K562 (cell line): ENCODE data around the gene PPAT. TPM values are rescaled to one million over a fixed set of nuclear protein-coding genes. Genes with fewer than 3 reads are reported as not detected.

ENCODE experiments used
- ATAC-seq: fragments of 200-7000 bp; cut with Tn5 transposase; 3 replicates; pipeline ENCODE4 v1.9.1; 2020; ENCODE audit warnings: moderate library complexity
- BruUV-seq: library from RNA; stranded (reverse); fragments of 400-500 nt; replicated peaks from 2 replicates; lab custom pipeline; 2021; lab: Mats Ljungman, UMichigan
- CTCF ChIA-PET: fragments of 300-600 bp; formaldehyde crosslinking; extraction: SDS; loops from one replicate; lab custom pipeline; 2021; ENCODE audit warnings: low intra/inter-chr PET ratio; lab: Yijun Ruan, JAX
- POLR2A ChIA-PET: fragments of 300-600, 350-650 bp; sonication (Branson Sonifier 250); formaldehyde crosslinking; extraction: SDS; loops from one replicate; lab custom pipeline; 2021; ENCODE audit warnings: antibody characterized with exemption, inconsistent platforms; lab: Yijun Ruan, JAX
- DNase-seq, 4 experiments: peaks; one replicate each; pipeline versions ENCODE4 v3.0.0 to v3.0.0-alpha.2; 2011 to 2018; ENCODE audit warnings: low spot score in 3 of 4, mixed read lengths in 3 of 4; ENCODE audit errors: extremely low read depth in 1 of 4
- FAIRE-seq: peaks from 2 replicates; lab custom pipeline; 2011; peaks lifted over from hg19 to GRCh38; lab: Jason Lieb, UNC
- H2AFZ ChIP-seq: 2 replicates; pipeline ENCODE4 v1.6.0; 2011; ENCODE audit warnings: low read depth, low read length, control low read depth, inconsistent platforms
- H3K27ac ChIP-seq: fragments of 200-600 bp; 3 replicates; pipeline ENCODE4 v1.8.0; 2011; ENCODE audit warnings: low read depth, mild to moderate bottlenecking, control low read depth, inconsistent platforms, low read length, moderate library complexity, mixed read lengths; ENCODE audit errors: extremely low read depth
- H3K27me3 ChIP-seq, 2 experiments: fragments of 300-600 bp in 1 of 2; 2 replicates in 1 of 2; 3 replicates in 1 of 2; pipeline versions ENCODE4 v1.6.0 to v1.8.0; 2011; ENCODE audit warnings: inconsistent platforms in 2 of 2, low read length in 2 of 2, mild to moderate bottlenecking in 1 of 2, mixed read lengths in 1 of 2, moderate library complexity in 1 of 2; ENCODE audit not compliant: control insufficient read depth in 2 of 2, insufficient read depth in 2 of 2
- H3K36me3 ChIP-seq: fragments of 300-600 bp; 3 replicates; pipeline ENCODE4 v1.8.0; 2011; ENCODE audit warnings: mild to moderate bottlenecking, low read length, inconsistent platforms; ENCODE audit not compliant: control insufficient read depth, insufficient read depth
- H3K4me1 ChIP-seq, 2 experiments: fragments of 200-600 bp in 1 of 2; replicated peaks in 1 of 2; 2 replicates in 1 of 2; 3 replicates in 1 of 2; pipeline versions ENCODE4 v1.5.1 to v1.8.0; 2011; ENCODE audit warnings: inconsistent platforms in 2 of 2, low read length in 2 of 2, mild to moderate bottlenecking in 1 of 2, mixed read lengths in 1 of 2, moderate library complexity in 1 of 2; ENCODE audit not compliant: control insufficient read depth in 2 of 2, insufficient read depth in 2 of 2
- H3K4me2 ChIP-seq: 2 replicates; pipeline ENCODE4 v1.6.1; 2011; ENCODE audit warnings: low read length, control low read depth, inconsistent platforms, mixed read lengths; ENCODE audit not compliant: insufficient read depth
- H3K4me3 ChIP-seq: fragments of 200-600 bp; sonication (generic), shearing (Covaris generic); 2 replicates; pipeline ENCODE4 v1.5.1; 2016; ENCODE audit warnings: control low read depth, inconsistent platforms
- H3K79me2 ChIP-seq: fragments of 200-600 bp; 3 replicates; pipeline ENCODE4 v1.8.0; 2011; ENCODE audit warnings: low read length, inconsistent platforms; ENCODE audit not compliant: control insufficient read depth, insufficient read depth
- H3K9ac ChIP-seq, 2 experiments: 2 replicates each; pipeline versions ENCODE4 v1.6.0 to v1.6.1; 2011; ENCODE audit warnings: low read depth in 2 of 2, low read length in 2 of 2, control low read depth in 1 of 2, inconsistent platforms in 1 of 2, mild to moderate bottlenecking in 1 of 2, mixed read lengths in 1 of 2; ENCODE audit not compliant: insufficient read depth in 1 of 2
- H3K9me1 ChIP-seq: one replicate; pipeline ENCODE4 v1.6.0; 2011; ENCODE audit warnings: inconsistent platforms, mild to moderate bottlenecking, low read length, moderate library complexity; ENCODE audit not compliant: control insufficient read depth, insufficient read depth
- H3K9me3 ChIP-seq: replicated peaks from 2 replicates; pipeline ENCODE4 v1.5.1; 2011; ENCODE audit warnings: low read depth, low read length, inconsistent platforms; ENCODE audit not compliant: control insufficient read depth, insufficient read depth
- H4K20me1 ChIP-seq: replicated peaks from 2 replicates; pipeline ENCODE4 v1.6.1; 2011; ENCODE audit warnings: low read length, inconsistent platforms, mixed read lengths; ENCODE audit not compliant: control insufficient read depth, insufficient read depth
- BDP1 ChIP-seq: IDR thresholded peaks from 3 replicates; pipeline ENCODE4 v1.6.1; 2011; ENCODE audit not compliant: insufficient read length, insufficient read depth
- CBFA2T3 ChIP-seq: fragments of 450-650 bp; IDR thresholded peaks from 2 replicates; pipeline ENCODE4 v1.6.1; 2017
- GATAD2A ChIP-seq: fragments of 450-650 bp; IDR thresholded peaks from 2 replicates; pipeline ENCODE4 v1.6.1; 2017
- GTF2E2 ChIP-seq: fragments of 200-800 bp; sonication (Bioruptor generic); IDR thresholded peaks from 2 replicates; pipeline ENCODE4 v1.6.1; 2016; ENCODE audit warnings: missing genetic modification characterization, missing compliant biosample characterization
- MCM7 ChIP-seq, 2 experiments: fragments of 450-650 bp; IDR thresholded peaks; 2 replicates each; pipeline ENCODE4 v1.6.1; 2016 to 2018
- MECOM ChIP-seq: fragments of 250-450 bp; sonication (Bioruptor Pico); IDR thresholded peaks from 2 replicates; pipeline ENCODE4 v1.8.0; 2022; ENCODE audit warnings: inconsistent platforms
- PHTF2 ChIP-seq: fragments of 250-450 bp; sonication (Bioruptor Pico); IDR thresholded peaks from 2 replicates; pipeline ENCODE4 v1.5.0; 2021; ENCODE audit warnings: mild to moderate bottlenecking
- PTBP1 ChIP-seq: fragments of 200-400 bp; formaldehyde crosslinking; IDR thresholded peaks from 2 replicates; pipeline ENCODE4 v1.6.1; 2017; ENCODE audit warnings: low read depth, low read length
- RAD51 ChIP-seq: fragments of 450-650 bp; IDR thresholded peaks from 2 replicates; pipeline ENCODE4 v1.7.1; 2016; ENCODE audit warnings: low read depth, mild to moderate bottlenecking, borderline replicate concordance
- RHOXF2B ChIP-seq: fragments of 250-450 bp; sonication (Bioruptor Pico); conservative IDR thresholded peaks from 2 replicates; pipeline ENCODE4 v1.5.1; 2021
- TRIM28 ChIP-seq: fragments of 450-650 bp; IDR thresholded peaks from 2 replicates; pipeline ENCODE4 v1.6.1; 2017
- WHSC1 ChIP-seq: IDR thresholded peaks from one replicate; pipeline ENCODE4 v1.6.1; 2012; ENCODE audit warnings: low read length, control low read depth, inconsistent platforms
- XRCC5 ChIP-seq: fragments of 200-400 bp; formaldehyde crosslinking; IDR thresholded peaks from 2 replicates; pipeline ENCODE4 v1.6.1; 2017; ENCODE audit warnings: low read depth, mild to moderate bottlenecking, low read length
- YBX1 ChIP-seq: fragments of 450-650 bp; IDR thresholded peaks from 2 replicates; pipeline ENCODE4 v1.7.1; 2016; ENCODE audit warnings: mild to moderate bottlenecking
- ZFP1 ChIP-seq: fragments of 450-650 bp; formaldehyde crosslinking; IDR thresholded peaks from 2 replicates; pipeline ENCODE4 v1.4.0; 2020; ENCODE audit warnings: mild to moderate bottlenecking, mixed read lengths
- ZFPM2 ChIP-seq: fragments of 250-450 bp; sonication (Bioruptor Pico); IDR thresholded peaks from 2 replicates; pipeline ENCODE4 v1.5.1; 2022; ENCODE audit warnings: mild to moderate bottlenecking
- ZNF174 ChIP-seq: fragments of 250-450 bp; sonication (Bioruptor Pico); IDR thresholded peaks from 2 replicates; pipeline ENCODE4 v1.4.0; 2020; ENCODE audit warnings: mild to moderate bottlenecking
- ZNF3 ChIP-seq: fragments of 250-450 bp; sonication (Bioruptor Pico); IDR thresholded peaks from 2 replicates; pipeline ENCODE4 v1.5.0; 2021; ENCODE audit warnings: mild to moderate bottlenecking, moderate library complexity
- ZNF347 ChIP-seq: fragments of 450-650 bp; formaldehyde crosslinking; IDR thresholded peaks from 2 replicates; pipeline ENCODE4 v1.4.0; 2020; ENCODE audit warnings: low read depth, mild to moderate bottlenecking, moderate library complexity
- WGBS: fragments of 100-300 bp; shearing (Covaris generic); methylation state at CpG from one replicate; pipeline ENCODE4 v1.1.6; 2016; ENCODE audit warnings: low coverage, mixed read lengths; ENCODE audit not compliant: insufficient coverage; ENCODE audit errors: missing lambda C conversion rate; 5-methylcytosine and 5-hydroxymethylcytosine counted together
- in situ Hi-C: fragments of 300-500 bp; cut with MboI; formaldehyde crosslinking; loops from 4 replicates; pipeline ENCODE4 v1.15.0; 2018; ENCODE audit warnings: inconsistent platforms, mixed read lengths
- intact Hi-C: fragments of 100-400 bp; cut with micrococcal nuclease; formaldehyde crosslinking; loops from 2 replicates; pipeline ENCODE4 v1.14.2; 2022
- polyA plus RNA-seq, 8 experiments: library from polyadenylated mRNA; depleted of rRNA in 4 of 8; stranded (reverse) in 5 of 8; unstranded in 3 of 8; fragments of >200 nt; fragmentation: Nextera tagmentation in 2 of 8; fragmentation: Illumina TruSeq in 1 of 8; extraction: Ambion mirVana in 2 of 8; extraction: Trizol in 1 of 8; gene quantifications; 2 replicates each; pipeline versions ENCODE4 v1.2.1 to v1.2.3, GENCODE V29; 2011 to 2014; ENCODE audit warnings: inconsistent platforms in 1 of 8, missing spikeins in 1 of 8
- total RNA-seq, 7 experiments: library from RNA; depleted of rRNA in 6 of 7; stranded (reverse); fragments of >200 nt in 6 of 7; fragmentation: Illumina TruSeq in 2 of 7; extraction: Trizol in 2 of 7; gene quantifications; 2 replicates each; pipeline versions ENCODE4 v1.2.1 to v1.2.3, GENCODE V29; 2011 to 2021; ENCODE audit warnings: low replicate concordance in 1 of 7

The PPAT gene
- total and polyA plus RNA-seq, 9 of the 15 experiments (the other 6 are each of a cell fraction or from before 2014, with no cell fraction given): 36.2 to 75.8 (median 55.5) TPM

DNA sequence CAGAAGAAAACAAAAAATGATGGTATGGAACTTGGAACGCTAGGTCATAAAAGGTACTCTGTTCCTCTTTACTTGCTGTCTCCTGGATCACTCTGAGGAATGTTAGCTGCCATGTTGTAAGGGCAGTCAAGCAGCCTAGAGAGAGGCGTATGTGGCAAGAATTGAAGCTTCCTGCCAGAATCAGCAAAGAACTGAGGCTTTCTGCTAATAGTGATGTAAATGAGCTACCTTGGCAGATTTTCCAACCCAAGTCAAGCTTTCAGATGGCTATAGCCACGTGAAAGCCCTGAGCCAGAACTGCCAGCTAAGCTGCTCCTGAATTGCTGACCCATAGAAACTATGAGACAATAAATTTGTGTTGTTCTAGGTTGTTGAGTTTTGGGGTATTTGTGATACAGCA is 86.8 kb downstream of the PPAT start:
- DNase-seq: no peak
- TF ChIP-seq MECOM: no peak
- TF ChIP-seq RHOXF2B: no peak
- TF ChIP-seq ZNF3: no peak
- TF ChIP-seq GATAD2A: no peak
- no peak for TF ChIP-seq ZNF347 (CRISPR knock-in tag)
- no peak for TF ChIP-seq YBX1
- no peak for TF ChIP-seq BDP1
- TF ChIP-seq WHSC1: no peak
- no peak for TF ChIP-seq MCM7 (IDR thresholded peaks at IDR 0.05)
- TF ChIP-seq TRIM28: no peak
- TF ChIP-seq ZFPM2 (CRISPR knock-in tag): no peak
- TF ChIP-seq PTBP1: no peak
- TF ChIP-seq ZFP1 (CRISPR knock-in tag): no peak
- no peak for TF ChIP-seq XRCC5
- no peak for TF ChIP-seq ZNF174 (CRISPR knock-in tag)
- no peak for TF ChIP-seq GTF2E2
- TF ChIP-seq CBFA2T3: no peak
- no peak for TF ChIP-seq RAD51
- no peak for TF ChIP-seq PHTF2 (CRISPR knock-in tag)
- WGBS: 64% methylated on average over 3 of the region's 3 CpGs
- Histone ChIP-seq H3K4me1 (no peaks in the 10 kb centered on the region), H3K36me3 (peaks cover 17% of the 10 kb centered on the region; the same call in 1 of the 3 replicates), H3K4me3 (no peak overlapping the region), H4K20me1 (no peaks in the 10 kb centered on the region), H3K79me2 (no peaks in the 10 kb centered on the region), H3K9me1 (no peaks in the 10 kb centered on the region), H3K27ac (no peak overlapping the region), H3K27me3 (no peaks in the 10 kb centered on the region), H3K9ac (no peak overlapping the region), H3K4me2 (no peak overlapping the region), H2AFZ (no peak overlapping the region), H3K9me3 (no peaks in the 10 kb centered on the region)
- ChIA-PET POLR2A (interaction anchor here (0.5 to 0.7 kb wide), 3 partner anchors 8 to 644 kb away, joined by 3 read pairs; no protein-coding TSS in a partner anchor), CTCF (no interaction called here)
- FAIRE-seq: peak; percentile 15
- intact Hi-C loops: no loop called here
- no peak for ATAC-seq
- in situ Hi-C loops: no loop called here
- BruUV-seq: no TSS peak
